SH-SY5Y (cell line): ENCODE results near the gene FCGBP.

Experiments
- GATA2 ChIP-seq: IDR thresholded peaks from 2 replicates; pipeline ENCODE4 v1.6.1; 2011; ENCODE audit warnings: mild to moderate bottlenecking, low read depth, low read length
- GATA3 ChIP-seq: IDR thresholded peaks from 2 replicates; pipeline ENCODE4 v1.6.1; 2011; ENCODE audit warnings: low read depth, mild to moderate bottlenecking, low read length, moderate library complexity

DNA sequence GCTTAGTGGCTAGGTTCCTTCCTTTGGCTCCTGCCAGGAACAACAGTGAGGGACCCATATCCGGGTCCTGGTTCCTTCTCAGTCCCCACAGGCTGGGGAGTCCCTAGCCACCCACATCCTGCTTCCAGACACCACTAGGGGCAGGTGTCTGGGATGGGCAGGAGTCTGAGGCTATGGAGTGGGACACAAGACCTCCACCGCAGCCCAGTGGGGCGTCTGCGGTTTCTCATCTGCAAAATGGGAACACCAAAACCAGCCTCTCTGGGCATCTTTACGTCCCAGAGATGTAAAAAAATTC is 879 bp upstream of the FCGBP start:
- TF ChIP-seq GATA3 = no peak
- no peak for TF ChIP-seq GATA2
